HG02973 (cell line): ENCODE results near the gene ACOXL.

Experiments
- ATAC-seq: cut with Tn5 transposase; IDR thresholded peaks from one replicate; pipeline ENCODE4 v1.9.1; 2021; ENCODE audit warnings: moderate library complexity; ENCODE audit not compliant: unreplicated experiment

Gene ACOXL

GRCh38 chr2:110718382-110718781 lies 14.0 kb upstream of the ACOXL start:
- ATAC-seq: no peak

GRCh38 chr2:110718990-110719389 lies 13.4 kb upstream of the ACOXL start:
- ATAC-seq: no peak

- ATAC-seq: no peak
Measured at GRCh38 chr2:110720547-110720946, 11.8 kb upstream of the ACOXL start.

- no peak for ATAC-seq
Measured at GRCh38 chr2:110724820-110725219, 7.6 kb upstream of the ACOXL start.

- no peak for ATAC-seq
Measured at GRCh38 chr2:110725370-110725769, 7.0 kb upstream of the ACOXL start.

- ATAC-seq: no peak
Measured at GRCh38 chr2:110725859-110726258, 6.5 kb upstream of the ACOXL start.

GRCh38 chr2:110726285-110726684 lies 6.1 kb upstream of the ACOXL start:
- ATAC-seq: no peak

GRCh38 chr2:110727923-110728322 lies 4.5 kb upstream of the ACOXL start:
- no peak for ATAC-seq

GRCh38 chr2:110729106-110729505 lies 3.3 kb upstream of the ACOXL start:
- ATAC-seq: no peak

GRCh38 chr2:110731064-110731463 lies 1.3 kb upstream of the ACOXL start:
- no peak for ATAC-seq

- ATAC-seq: no peak
Measured at GRCh38 chr2:110735366-110735765, 3.0 kb downstream of the ACOXL start.

- ATAC-seq: no peak
Measured at GRCh38 chr2:110737783-110738182, 5.4 kb downstream of the ACOXL start.

GRCh38 chr2:110740747-110741349 lies 8.5 kb downstream of the ACOXL start:
- ATAC-seq: no peak

GRCh38 chr2:110741491-110741980 lies 9.2 kb downstream of the ACOXL start:
- ATAC-seq: no peak

- no peak for ATAC-seq
Measured at GRCh38 chr2:110742412-110742811, 10.0 kb downstream of the ACOXL start.

GRCh38 chr2:110743600-110743999 lies 11.2 kb downstream of the ACOXL start:
- no peak for ATAC-seq

- no peak for ATAC-seq
Measured at GRCh38 chr2:110744429-110744828, 12.1 kb downstream of the ACOXL start.

- no peak for ATAC-seq
Measured at GRCh38 chr2:110745048-110745447, 12.7 kb downstream of the ACOXL start.

GRCh38 chr2:110746586-110747521 lies 14.5 kb downstream of the ACOXL start:
- ATAC-seq: no peak

GRCh38 chr2:110747522-110748488 lies 15.4 kb downstream of the ACOXL start:
- no peak for ATAC-seq

GRCh38 chr2:110748489-110748867 lies 16.1 kb downstream of the ACOXL start:
- ATAC-seq: peak; percentile 88
